Fibroblast of the aortic adventitia (primary cell): ENCODE results near the gene GNA12. TPM values are rescaled to one million over a fixed set of nuclear protein-coding genes. Genes with fewer than 3 reads are reported as not detected.
A peak's percentile ranks its signal among the peaks of the same experiment; 100 is the strongest.

Experiments used
- DNase-seq: peaks from one replicate; pipeline ENCODE4 v3.0.0-alpha.2; 2010; ENCODE audit warnings: low read depth
- H3K4me3 ChIP-seq: 2 replicates; pipeline ENCODE4 v1.5.1; 2011; ENCODE audit warnings: low read depth, mild to moderate bottlenecking, control low read depth, low read length, moderate library complexity
- total RNA-seq: library from RNA; depleted of rRNA; stranded (reverse); fragments of >200 nt; gene quantifications from 2 replicates; pipeline ENCODE4 v1.2.3, GENCODE V29; 2012; ENCODE audit warnings: low replicate concordance
- TF ChIP-seq, protein P1 (sequence below): IDR thresholded peaks from 2 replicates; pipeline ENCODE4 v1.5.1; 2011; ENCODE audit warnings: mild to moderate bottlenecking, low read length, control low read depth, inconsistent platforms; ENCODE audit not compliant: insufficient read depth

Gene GNA12, protein sequence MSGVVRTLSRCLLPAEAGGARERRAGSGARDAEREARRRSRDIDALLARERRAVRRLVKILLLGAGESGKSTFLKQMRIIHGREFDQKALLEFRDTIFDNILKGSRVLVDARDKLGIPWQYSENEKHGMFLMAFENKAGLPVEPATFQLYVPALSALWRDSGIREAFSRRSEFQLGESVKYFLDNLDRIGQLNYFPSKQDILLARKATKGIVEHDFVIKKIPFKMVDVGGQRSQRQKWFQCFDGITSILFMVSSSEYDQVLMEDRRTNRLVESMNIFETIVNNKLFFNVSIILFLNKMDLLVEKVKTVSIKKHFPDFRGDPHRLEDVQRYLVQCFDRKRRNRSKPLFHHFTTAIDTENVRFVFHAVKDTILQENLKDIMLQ
- 16.2 and 19.5 TPM in 2 replicates for total RNA-seq

DNA sequence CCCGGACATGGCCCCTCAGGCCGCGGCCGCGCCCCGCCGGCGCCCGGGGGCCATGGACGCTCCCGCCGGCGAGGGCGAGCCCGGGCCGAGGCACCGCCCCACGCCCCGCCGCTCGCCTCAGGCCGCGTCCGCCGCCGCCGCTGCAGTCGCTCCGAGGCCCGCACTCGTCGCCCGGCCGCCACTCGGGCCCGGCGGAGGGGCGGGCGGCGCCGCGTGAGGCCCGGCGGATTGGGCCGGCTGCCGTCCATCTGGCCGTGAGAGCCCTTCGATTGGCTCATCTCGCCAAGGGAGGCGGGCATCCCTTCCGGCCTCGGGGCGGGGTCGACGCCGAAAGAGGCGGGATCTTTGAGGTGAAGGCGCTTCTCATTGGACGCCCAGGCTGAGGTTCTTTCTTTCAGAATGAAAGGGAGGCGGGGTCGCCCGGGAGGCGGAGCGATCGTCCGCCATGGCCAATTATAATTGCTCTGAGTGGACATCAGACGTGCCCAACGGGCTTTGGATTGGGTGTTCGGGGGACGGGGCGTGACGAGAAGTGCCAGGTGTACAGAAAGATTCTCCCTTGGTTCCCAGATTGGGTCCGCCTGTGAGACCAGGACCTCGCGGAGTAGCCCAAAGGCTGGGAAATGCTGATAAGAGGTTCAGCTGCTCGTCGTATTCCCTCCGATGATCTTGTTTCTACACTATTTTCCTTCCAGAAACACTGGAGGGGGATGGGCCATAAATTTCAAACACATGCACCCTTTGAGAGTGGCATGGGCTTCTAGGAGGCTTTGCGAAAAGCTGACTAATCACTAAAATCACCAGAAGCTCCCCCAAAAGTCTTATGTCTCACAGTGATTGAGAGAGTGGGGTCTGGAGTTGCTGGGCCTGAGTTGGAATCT is at the start of gene GNA12:
Gene GNA12 (minus strand): TSS at position 156 of the 881 bp plus-strand sequence. CDS start 147 bp downstream, at position 9.
- peak within 1 kb of the TSS; percentile 81 for H3K4me3 ChIP-seq
- DNase-seq = peak; percentile 97
- TF ChIP-seq, protein P1, sequence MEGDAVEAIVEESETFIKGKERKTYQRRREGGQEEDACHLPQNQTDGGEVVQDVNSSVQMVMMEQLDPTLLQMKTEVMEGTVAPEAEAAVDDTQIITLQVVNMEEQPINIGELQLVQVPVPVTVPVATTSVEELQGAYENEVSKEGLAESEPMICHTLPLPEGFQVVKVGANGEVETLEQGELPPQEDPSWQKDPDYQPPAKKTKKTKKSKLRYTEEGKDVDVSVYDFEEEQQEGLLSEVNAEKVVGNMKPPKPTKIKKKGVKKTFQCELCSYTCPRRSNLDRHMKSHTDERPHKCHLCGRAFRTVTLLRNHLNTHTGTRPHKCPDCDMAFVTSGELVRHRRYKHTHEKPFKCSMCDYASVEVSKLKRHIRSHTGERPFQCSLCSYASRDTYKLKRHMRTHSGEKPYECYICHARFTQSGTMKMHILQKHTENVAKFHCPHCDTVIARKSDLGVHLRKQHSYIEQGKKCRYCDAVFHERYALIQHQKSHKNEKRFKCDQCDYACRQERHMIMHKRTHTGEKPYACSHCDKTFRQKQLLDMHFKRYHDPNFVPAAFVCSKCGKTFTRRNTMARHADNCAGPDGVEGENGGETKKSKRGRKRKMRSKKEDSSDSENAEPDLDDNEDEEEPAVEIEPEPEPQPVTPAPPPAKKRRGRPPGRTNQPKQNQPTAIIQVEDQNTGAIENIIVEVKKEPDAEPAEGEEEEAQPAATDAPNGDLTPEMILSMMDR = no peak

DNA sequence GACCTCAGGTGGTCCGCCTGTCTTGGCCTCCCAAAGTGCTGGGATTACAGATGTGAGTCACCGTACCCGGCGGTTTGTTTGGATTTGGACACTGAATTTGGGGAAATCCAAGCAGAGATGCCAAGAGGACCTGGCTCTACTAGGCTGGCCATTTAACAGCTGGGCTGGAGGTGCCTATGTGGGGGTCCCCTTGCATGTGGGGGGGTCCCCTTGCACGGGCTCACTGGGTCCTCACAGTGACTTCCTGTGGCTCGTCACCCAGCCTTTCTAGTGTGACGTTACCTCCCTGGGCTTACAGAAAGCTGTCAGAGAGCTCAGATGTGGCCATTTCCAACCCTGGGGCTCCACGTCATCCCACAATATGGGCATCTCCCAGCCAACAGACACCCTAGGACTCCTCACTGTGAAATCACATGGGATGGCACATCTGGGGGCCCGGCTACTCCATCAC is 49.3 kb upstream of the GNA12 start:
- DNase-seq = no peak
- TF ChIP-seq, protein P1 = no peak

DNA sequence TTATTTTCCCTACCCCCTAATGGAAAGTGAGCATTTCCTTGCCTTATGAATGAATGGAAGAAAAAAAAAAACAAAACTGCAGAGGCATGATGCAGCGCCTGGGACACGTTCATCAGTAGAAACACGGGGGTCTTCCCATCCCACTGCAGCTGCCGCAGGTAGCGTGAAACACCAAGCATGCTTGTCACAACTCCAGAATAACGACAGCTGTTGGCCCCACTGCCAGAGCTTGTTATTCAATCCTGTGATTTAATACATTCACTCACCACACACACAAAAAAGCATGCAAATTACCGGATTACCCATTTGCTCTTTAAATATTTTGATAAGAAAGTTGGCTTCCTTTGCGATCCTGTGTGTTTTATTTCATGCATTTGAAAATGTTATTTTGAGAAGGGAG is 48.4 kb upstream of the GNA12 start:
- H3K4me3 ChIP-seq = no peak overlapping the region
- TF ChIP-seq, protein P1 = no peak
- DNase-seq = no peak

More for the DNA sequence above, 49.3 kb upstream of the GNA12 start:
- H3K4me3 ChIP-seq = no peak overlapping the region

DNA sequence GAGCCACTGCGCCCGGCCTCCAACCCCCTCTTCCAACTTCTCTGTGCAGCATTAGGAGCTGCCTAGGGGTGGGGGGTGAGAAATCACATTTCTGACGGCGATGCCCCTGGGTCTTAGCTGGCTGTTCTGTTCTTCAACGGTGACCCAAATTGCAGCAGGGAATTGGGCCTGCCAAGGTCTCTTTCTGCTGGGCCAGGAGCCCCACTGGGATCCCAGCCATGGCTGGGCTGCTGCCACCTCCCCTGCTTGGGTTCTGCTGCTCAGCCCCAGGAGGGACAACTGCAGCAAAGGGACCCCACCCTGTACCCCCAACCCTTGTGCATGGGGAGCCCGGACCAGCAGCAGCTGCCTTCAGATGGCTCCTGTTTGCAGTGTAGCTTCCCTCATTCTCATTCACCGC is 43.7 kb upstream of the GNA12 start:
- no peak overlapping the region for H3K4me3 ChIP-seq
- DNase-seq = no peak
- TF ChIP-seq, protein P1 = no peak

DNA sequence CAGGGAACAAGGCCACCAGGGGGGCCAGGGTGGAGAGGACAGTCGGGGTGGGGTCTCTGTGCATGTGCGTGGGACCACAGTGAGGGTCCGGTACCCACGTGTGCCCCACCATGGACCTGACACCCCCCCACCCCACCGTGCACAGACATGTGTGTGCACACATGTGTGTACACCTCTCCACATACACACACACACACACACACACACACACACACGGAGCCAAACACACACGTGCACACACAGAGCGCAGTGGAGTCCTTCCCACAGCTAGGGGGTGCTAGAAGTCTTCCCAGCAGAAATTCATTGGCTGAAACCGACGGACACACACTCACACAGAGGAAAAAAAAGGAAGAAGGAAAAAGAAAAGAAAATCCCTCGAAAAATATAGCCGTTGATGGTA is 42.8 kb upstream of the GNA12 start:
- H3K4me3 ChIP-seq = no peak overlapping the region
- DNase-seq = peak; percentile 83
- TF ChIP-seq, protein P1 = peak; percentile 89

DNA sequence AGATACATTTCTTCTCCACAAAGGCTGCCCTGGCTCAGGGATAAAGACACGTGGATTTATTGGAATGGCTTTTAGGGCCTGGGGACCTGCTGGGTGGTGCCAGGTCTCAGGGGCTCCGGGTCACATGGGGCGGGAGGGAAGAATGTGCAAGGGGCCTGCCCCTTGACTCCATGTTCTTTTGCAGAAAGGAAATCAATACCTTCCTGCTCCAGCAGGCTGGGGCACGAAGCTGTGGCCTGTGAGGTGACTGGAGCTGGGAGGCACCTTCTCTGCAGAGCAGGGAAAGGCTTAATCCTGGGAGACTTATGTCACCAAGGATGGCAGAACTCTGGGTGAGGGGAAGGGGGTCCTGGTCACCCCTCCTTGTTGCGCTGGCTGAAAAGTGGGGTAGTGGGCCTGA is 42.3 kb upstream of the GNA12 start:
- TF ChIP-seq, protein P1 = no peak
- no peak overlapping the region for H3K4me3 ChIP-seq
- no peak for DNase-seq
